A549 (cell line): ENCODE data around the gene KBTBD7.

Experiments
- BHLHE40 ChIP-seq: IDR thresholded peaks from 2 replicates; pipeline ENCODE4 v1.6.1; 2012; ENCODE audit warnings: low read depth, low read length, inconsistent platforms
- CBX2 ChIP-seq: fragments of 200-600 bp; sonication (generic); IDR thresholded peaks from 2 replicates; pipeline ENCODE4 v1.6.1; 2016; ENCODE audit warnings: low read depth, mild to moderate bottlenecking, borderline replicate concordance
- CHD2 ChIP-seq: fragments of 150-350 bp; IDR thresholded peaks from 2 replicates; pipeline ENCODE4 v1.6.1; 2014; ENCODE audit warnings: low read length; ENCODE audit not compliant: partially characterized antibody
- EP300 ChIP-seq, 2 experiments: fragments of >200 bp; sonication (Bioruptor Twin); formaldehyde crosslinking; IDR thresholded peaks; 2 replicates in 1 of 2; 3 replicates in 1 of 2; pipeline ENCODE4 v1.6.1; 2016 to 2017
- HOXA7 ChIP-seq: fragments of 250-450 bp; sonication (Bioruptor Pico); IDR thresholded peaks from 2 replicates; pipeline ENCODE4 v1.5.0; 2020; ENCODE audit warnings: mild to moderate bottlenecking, moderate library complexity
- MAFK ChIP-seq: fragments of 450-650 bp; IDR thresholded peaks from 2 replicates; pipeline ENCODE4 v1.6.1; 2014; ENCODE audit not compliant: partially characterized antibody
- NPAS2 ChIP-seq: fragments of 250-450 bp; sonication (Bioruptor Pico); IDR thresholded peaks from 2 replicates; pipeline ENCODE4 v1.8.0; 2022; ENCODE audit warnings: mild to moderate bottlenecking, moderate library complexity, borderline replicate concordance
- POLR2A ChIP-seq: IDR thresholded peaks from 2 replicates; pipeline ENCODE4 v1.6.1; 2012; ENCODE audit warnings: mild to moderate bottlenecking, low read length
- TP53 ChIP-seq: fragments of 250-450 bp; sonication (Bioruptor Pico); IDR thresholded peaks from 2 replicates; pipeline ENCODE4 v1.5.0; 2021; ENCODE audit warnings: mild to moderate bottlenecking, moderate library complexity
- ZSCAN20 ChIP-seq: fragments of 250-450 bp; sonication (Bioruptor Pico); IDR thresholded peaks from 2 replicates; pipeline ENCODE4 v1.8.0; 2022; ENCODE audit warnings: mild to moderate bottlenecking, moderate library complexity
- TF ChIP-seq, protein P1 (sequence below): fragments of >200 bp; sonication (Bioruptor Twin); formaldehyde crosslinking; IDR thresholded peaks from 3 replicates; pipeline ENCODE4 v1.5.1; 2016
- TF ChIP-seq, protein P2 (sequence below): fragments of 450-650 bp; IDR thresholded peaks from 2 replicates; pipeline ENCODE4 v1.6.1; 2014; ENCODE audit warnings: antibody characterized with exemption

- no peak for TF ChIP-seq POLR2A
- TF ChIP-seq MAFK, result no peak
- no peak for TF ChIP-seq ZSCAN20 (CRISPR knock-in tag)
- TF ChIP-seq CBX2, result no peak
- TF ChIP-seq, protein P1, sequence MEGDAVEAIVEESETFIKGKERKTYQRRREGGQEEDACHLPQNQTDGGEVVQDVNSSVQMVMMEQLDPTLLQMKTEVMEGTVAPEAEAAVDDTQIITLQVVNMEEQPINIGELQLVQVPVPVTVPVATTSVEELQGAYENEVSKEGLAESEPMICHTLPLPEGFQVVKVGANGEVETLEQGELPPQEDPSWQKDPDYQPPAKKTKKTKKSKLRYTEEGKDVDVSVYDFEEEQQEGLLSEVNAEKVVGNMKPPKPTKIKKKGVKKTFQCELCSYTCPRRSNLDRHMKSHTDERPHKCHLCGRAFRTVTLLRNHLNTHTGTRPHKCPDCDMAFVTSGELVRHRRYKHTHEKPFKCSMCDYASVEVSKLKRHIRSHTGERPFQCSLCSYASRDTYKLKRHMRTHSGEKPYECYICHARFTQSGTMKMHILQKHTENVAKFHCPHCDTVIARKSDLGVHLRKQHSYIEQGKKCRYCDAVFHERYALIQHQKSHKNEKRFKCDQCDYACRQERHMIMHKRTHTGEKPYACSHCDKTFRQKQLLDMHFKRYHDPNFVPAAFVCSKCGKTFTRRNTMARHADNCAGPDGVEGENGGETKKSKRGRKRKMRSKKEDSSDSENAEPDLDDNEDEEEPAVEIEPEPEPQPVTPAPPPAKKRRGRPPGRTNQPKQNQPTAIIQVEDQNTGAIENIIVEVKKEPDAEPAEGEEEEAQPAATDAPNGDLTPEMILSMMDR, result no peak
- TF ChIP-seq NPAS2 (CRISPR knock-in tag), result no peak
- TF ChIP-seq CHD2, result no peak
- no peak for TF ChIP-seq HOXA7 (CRISPR knock-in tag)
- TF ChIP-seq EP300 (IDR thresholded peaks at IDR 0.05), result no peak
- no peak for TF ChIP-seq BHLHE40
- TF ChIP-seq TP53 (CRISPR knock-in tag), result no peak
- TF ChIP-seq, protein P2, sequence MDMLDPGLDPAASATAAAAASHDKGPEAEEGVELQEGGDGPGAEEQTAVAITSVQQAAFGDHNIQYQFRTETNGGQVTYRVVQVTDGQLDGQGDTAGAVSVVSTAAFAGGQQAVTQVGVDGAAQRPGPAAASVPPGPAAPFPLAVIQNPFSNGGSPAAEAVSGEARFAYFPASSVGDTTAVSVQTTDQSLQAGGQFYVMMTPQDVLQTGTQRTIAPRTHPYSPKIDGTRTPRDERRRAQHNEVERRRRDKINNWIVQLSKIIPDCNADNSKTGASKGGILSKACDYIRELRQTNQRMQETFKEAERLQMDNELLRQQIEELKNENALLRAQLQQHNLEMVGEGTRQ, result no peak
Observed at GRCh38 chr13:41162151-41162550, 32.2 kb downstream of the KBTBD7 start.
